ENCODE measurements around the gene PRSS48. TPM values are rescaled to one million over a fixed set of nuclear protein-coding genes. Genes with fewer than 3 reads are reported as not detected.

Gene PRSS48
- total RNA-seq, 1 experiment from 2014 or later, result not detected

- no peak overlapping the region for H3K56ac ChIP-seq (ENCODE audit: insufficient read length, low read depth, low read length)
- peaks cover 0 to 3% of the 10 kb centered on the region in 2 experiments; a peak in 2 of 4 replicates for H3K4me1 Mint-ChIP-seq
- H3T11ph ChIP-seq (ENCODE audit: low read length), result no peak overlapping the region
- no peak overlapping the region for H2AFZ ChIP-seq (ENCODE audit: low read length)
- no peak overlapping the region for H2BK12ac ChIP-seq (ENCODE audit: insufficient read length, low read depth, low read length)
- no peak overlapping the region for H4K91ac ChIP-seq (ENCODE audit: insufficient read length, low read depth, low read length)
- no peak overlapping the region for H4K5ac ChIP-seq (ENCODE audit: insufficient read length, low read depth, low read length)
- H3K27me3 ChIP-seq (ENCODE audit: insufficient read depth, low read length), result no peaks in the 10 kb centered on the region
- H3K14ac ChIP-seq (ENCODE audit: insufficient read depth, low read length), result no peak overlapping the region
- DNase-seq, result no peak
- no peaks in the 10 kb centered on the region for H3K27me3 Mint-ChIP-seq (ENCODE audit: low read depth)
- H3K4me2 ChIP-seq (ENCODE audit: insufficient read depth, insufficient read length, low read length), result no peak overlapping the region
- no peaks in the 10 kb centered on the region for H3K23me2 ChIP-seq (ENCODE audit: insufficient read length, low read depth, low read length, poor library complexity, severe bottlenecking)
- H3K79me2 ChIP-seq (ENCODE audit: insufficient read depth, low read length), result no peaks in the 10 kb centered on the region
- H2BK120ac ChIP-seq (ENCODE audit: low read depth, low read length, poor library complexity, severe bottlenecking), result no peak overlapping the region
- no peak overlapping the region for H2BK20ac ChIP-seq (ENCODE audit: low read depth, low read length, poor library complexity, severe bottlenecking)
- H3K4me1 ChIP-seq (ENCODE audit: insufficient read depth, low read length), result no peaks in the 10 kb centered on the region
- H4K20me1 ChIP-seq (ENCODE audit: control insufficient read depth, insufficient read depth, insufficient read length), result no peaks in the 10 kb centered on the region
- H3K9me3 Mint-ChIP-seq, result peaks cover 0 to 2% of the 10 kb centered on the region in 2 experiments; a peak in 2 of 5 replicates
- no peak overlapping the region for H3K4ac ChIP-seq (ENCODE audit: low read depth, low read length)
- H2BK15ac ChIP-seq (ENCODE audit: low read depth, low read length), result no peak overlapping the region
- WGBS (ENCODE audit: extremely low coverage, insufficient read length, low lambda C conversion rate), result no CpG with 5 or more reads among the region's 4 CpGs
- H3K9me3 ChIP-seq (ENCODE audit: control insufficient read depth, low read depth, low read length), result no peaks in the 10 kb centered on the region
- H3K18ac ChIP-seq (ENCODE audit: insufficient read length, low read depth, low read length), result no peak overlapping the region
- H4K8ac ChIP-seq (replicated peaks; ENCODE audit: insufficient read length, low read depth, low read length), result no peak overlapping the region
- H3K9ac ChIP-seq (ENCODE audit: extremely low read depth, insufficient read length, low read length), result no peak overlapping the region
- no peak overlapping the region for H3K23ac ChIP-seq (ENCODE audit: insufficient read length, low read depth, low read length)
- no peak for TF ChIP-seq CTCF (conservative IDR thresholded peaks at IDR 0.05)
- H3K27ac Mint-ChIP-seq, result no peak overlapping the region
- peaks cover 3% of the 10 kb centered on the region for H3K79me1 ChIP-seq (ENCODE audit: insufficient read depth, low read depth, low read length, poor library complexity, severe bottlenecking)
- H2AK5ac ChIP-seq (ENCODE audit: insufficient read length, low read length), result no peak overlapping the region
- H3K4me3 Mint-ChIP-seq, result no peak overlapping the region
- H3K36me3 Mint-ChIP-seq (ENCODE audit: insufficient read depth in 1 of 3, low read depth in 3 of 3), result peaks cover 5 to 12% (median 10%) of the 10 kb centered on the region in 3 experiments; a peak in 6 of 7 replicates
- H3K27ac ChIP-seq (ENCODE audit: insufficient read length, low read depth, low read length), result no peak overlapping the region
- H2BK5ac ChIP-seq (ENCODE audit: insufficient read length, low read length), result no peak overlapping the region
These were observed 9.9 kb upstream of the PRSS48 start for GRCh38 chr4:151267104-151267503.

All from H9 (cell line).